ENCODE results near the gene EMID1.

Gene EMID1

DNA sequence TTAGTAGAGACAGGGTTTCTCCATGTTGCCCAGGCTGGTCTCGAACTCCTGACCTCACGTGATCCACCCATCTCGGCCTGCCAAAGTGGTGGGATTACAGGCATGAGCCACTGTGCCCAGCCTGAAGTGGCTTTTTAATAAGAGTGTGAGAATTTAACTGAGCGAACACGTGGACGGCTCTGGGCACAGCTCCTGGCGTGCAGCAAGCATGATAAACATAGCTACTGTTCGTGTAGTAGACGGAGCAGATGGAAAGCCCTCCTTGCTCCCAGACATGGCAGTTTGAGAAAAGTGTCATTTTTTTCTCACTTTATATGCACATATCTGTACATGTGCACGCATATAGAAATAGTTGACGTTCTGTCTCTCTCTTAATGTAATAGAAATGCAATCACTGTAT is 7.0 kb downstream of the EMID1 start:
- no peak for TF ChIP-seq CTBP1 (IDR thresholded peaks at IDR 0.05; ENCODE audit: borderline replicate concordance)
- TF ChIP-seq FOXA1 (IDR thresholded peaks at IDR 0.05), result no peak
- no peak for TF ChIP-seq ARNT (IDR thresholded peaks at IDR 0.05)
- TF ChIP-seq L3MBTL2 (conservative IDR thresholded peaks at IDR 0.05), result no peak
- no peak for TF ChIP-seq FOXK2 (IDR thresholded peaks at IDR 0.05)
- no peak for TF ChIP-seq NFRKB (IDR thresholded peaks at IDR 0.05)
- TF ChIP-seq SUZ12 (IDR thresholded peaks at IDR 0.05), result no peak
- TF ChIP-seq HDGF (IDR thresholded peaks at IDR 0.05; ENCODE audit: borderline replicate concordance), result no peak
- TF ChIP-seq ZNF384 (IDR thresholded peaks at IDR 0.05), result no peak
- no peak for TF ChIP-seq ELF4 (IDR thresholded peaks at IDR 0.05)
- TF ChIP-seq FOXM1 (IDR thresholded peaks at IDR 0.05; ENCODE audit: borderline replicate concordance), result no peak
- no peak for TF ChIP-seq LEF1 (IDR thresholded peaks at IDR 0.05; ENCODE audit: borderline replicate concordance)
- TF ChIP-seq SP1 (IDR thresholded peaks at IDR 0.05), result no peak
- TF ChIP-seq BHLHE40 (IDR thresholded peaks at IDR 0.05; ENCODE audit: borderline replicate concordance), result no peak
- TF ChIP-seq, protein P1, sequence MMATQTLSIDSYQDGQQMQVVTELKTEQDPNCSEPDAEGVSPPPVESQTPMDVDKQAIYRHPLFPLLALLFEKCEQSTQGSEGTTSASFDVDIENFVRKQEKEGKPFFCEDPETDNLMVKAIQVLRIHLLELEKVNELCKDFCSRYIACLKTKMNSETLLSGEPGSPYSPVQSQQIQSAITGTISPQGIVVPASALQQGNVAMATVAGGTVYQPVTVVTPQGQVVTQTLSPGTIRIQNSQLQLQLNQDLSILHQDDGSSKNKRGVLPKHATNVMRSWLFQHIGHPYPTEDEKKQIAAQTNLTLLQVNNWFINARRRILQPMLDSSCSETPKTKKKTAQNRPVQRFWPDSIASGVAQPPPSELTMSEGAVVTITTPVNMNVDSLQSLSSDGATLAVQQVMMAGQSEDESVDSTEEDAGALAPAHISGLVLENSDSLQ (IDR thresholded peaks at IDR 0.05), result no peak
- no peak for TF ChIP-seq TARDBP (IDR thresholded peaks at IDR 0.05)
- no peak for DNase-seq (ENCODE audit: extremely low spot score)
- CTCF ChIA-PET, result interaction anchor here (1.1 kb wide), 1 partner anchor 10 kb away, joined by 4 read pairs; no protein-coding TSS in a partner anchor
- POLR2A ChIA-PET, result no interaction called here

DNA sequence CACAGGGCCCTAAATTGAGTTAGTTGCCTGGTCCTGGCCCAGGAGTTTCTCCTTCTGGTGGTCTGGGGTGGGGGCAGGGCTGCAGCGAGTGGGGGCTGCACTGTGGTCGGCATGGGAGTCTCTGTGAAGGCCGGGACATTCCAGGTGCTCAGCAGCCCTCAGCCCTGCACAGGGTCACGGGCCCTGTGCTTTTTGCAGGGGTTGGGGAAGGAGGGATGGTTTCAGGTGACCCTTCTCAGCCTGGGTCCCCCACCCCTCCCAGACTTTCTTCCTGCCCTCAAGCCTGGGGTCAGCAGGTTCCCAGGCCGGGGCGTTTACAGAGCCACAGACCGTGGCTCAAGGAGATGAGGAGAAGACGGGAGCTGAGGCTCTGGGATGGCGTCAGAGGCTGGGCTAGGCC is 7.8 kb downstream of the EMID1 start:
- POLR2A ChIA-PET, result no interaction called here
- TF ChIP-seq FOXA1 (IDR thresholded peaks at IDR 0.05), result no peak
- TF ChIP-seq ARNT (IDR thresholded peaks at IDR 0.05), result no peak
- TF ChIP-seq ZNF384 (IDR thresholded peaks at IDR 0.05), result no peak
- TF ChIP-seq CTBP1 (IDR thresholded peaks at IDR 0.05; ENCODE audit: borderline replicate concordance), result no peak
- TF ChIP-seq TARDBP (IDR thresholded peaks at IDR 0.05), result no peak
- TF ChIP-seq SUZ12 (IDR thresholded peaks at IDR 0.05), result no peak
- TF ChIP-seq FOXM1 (IDR thresholded peaks at IDR 0.05; ENCODE audit: borderline replicate concordance), result no peak
- no peak for TF ChIP-seq HDGF (IDR thresholded peaks at IDR 0.05; ENCODE audit: borderline replicate concordance)
- TF ChIP-seq FOXK2 (IDR thresholded peaks at IDR 0.05), result no peak
- TF ChIP-seq BHLHE40 (IDR thresholded peaks at IDR 0.05; ENCODE audit: borderline replicate concordance), result no peak
- no peak for TF ChIP-seq LEF1 (IDR thresholded peaks at IDR 0.05; ENCODE audit: borderline replicate concordance)
- no peak for DNase-seq (ENCODE audit: extremely low spot score)
- CTCF ChIA-PET, result no interaction called here

DNA sequence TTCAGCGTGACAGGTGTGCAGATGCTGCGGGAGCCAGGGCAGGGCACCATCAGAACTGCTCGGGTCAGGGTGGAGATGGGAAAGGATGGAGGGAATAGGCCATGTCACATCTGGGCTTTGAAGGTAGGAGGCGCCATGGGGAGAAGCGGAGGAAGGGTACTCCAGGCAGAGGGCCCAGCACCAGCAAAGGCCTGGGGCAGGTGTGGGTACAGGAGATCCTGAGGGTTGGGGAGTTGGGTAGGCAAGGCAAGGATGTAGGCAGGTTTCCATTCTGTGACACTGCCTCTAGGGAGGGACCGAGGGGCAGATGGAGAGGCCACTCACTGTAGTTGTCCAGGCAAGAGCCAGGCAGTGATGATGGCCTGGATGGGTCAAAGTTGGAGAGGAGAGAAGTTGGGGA is 8.5 kb downstream of the EMID1 start:
- CTCF ChIA-PET, result interaction anchor here (0.6 kb wide), 1 partner anchor 25 kb away, joined by 4 read pairs; no protein-coding TSS in a partner anchor
- TF ChIP-seq ZNF384 (IDR thresholded peaks at IDR 0.05) (no peak), SP1 (IDR thresholded peaks at IDR 0.05) (no peak), FOXK2 (IDR thresholded peaks at IDR 0.05) (no peak), ARNT (IDR thresholded peaks at IDR 0.05) (no peak), TARDBP (IDR thresholded peaks at IDR 0.05) (no peak), FOXM1 (IDR thresholded peaks at IDR 0.05; ENCODE audit: borderline replicate concordance) (no peak), HDGF (IDR thresholded peaks at IDR 0.05; ENCODE audit: borderline replicate concordance) (no peak), SUZ12 (IDR thresholded peaks at IDR 0.05) (no peak), FOXA1 (IDR thresholded peaks at IDR 0.05) (no peak), NFRKB (IDR thresholded peaks at IDR 0.05) (no peak), CTBP1 (IDR thresholded peaks at IDR 0.05; ENCODE audit: borderline replicate concordance) (no peak), ELF4 (IDR thresholded peaks at IDR 0.05) (no peak), L3MBTL2 (conservative IDR thresholded peaks at IDR 0.05) (no peak), LEF1 (IDR thresholded peaks at IDR 0.05; ENCODE audit: borderline replicate concordance) (no peak), BHLHE40 (IDR thresholded peaks at IDR 0.05; ENCODE audit: borderline replicate concordance) (no peak)
- TF ChIP-seq, protein P1 (IDR thresholded peaks at IDR 0.05), result no peak
- POLR2A ChIA-PET, result interaction anchor here (1.0 kb wide), 1 partner anchor 8 kb away, joined by 4 read pairs; the partner anchor contains the start of gene EMID1

DNA sequence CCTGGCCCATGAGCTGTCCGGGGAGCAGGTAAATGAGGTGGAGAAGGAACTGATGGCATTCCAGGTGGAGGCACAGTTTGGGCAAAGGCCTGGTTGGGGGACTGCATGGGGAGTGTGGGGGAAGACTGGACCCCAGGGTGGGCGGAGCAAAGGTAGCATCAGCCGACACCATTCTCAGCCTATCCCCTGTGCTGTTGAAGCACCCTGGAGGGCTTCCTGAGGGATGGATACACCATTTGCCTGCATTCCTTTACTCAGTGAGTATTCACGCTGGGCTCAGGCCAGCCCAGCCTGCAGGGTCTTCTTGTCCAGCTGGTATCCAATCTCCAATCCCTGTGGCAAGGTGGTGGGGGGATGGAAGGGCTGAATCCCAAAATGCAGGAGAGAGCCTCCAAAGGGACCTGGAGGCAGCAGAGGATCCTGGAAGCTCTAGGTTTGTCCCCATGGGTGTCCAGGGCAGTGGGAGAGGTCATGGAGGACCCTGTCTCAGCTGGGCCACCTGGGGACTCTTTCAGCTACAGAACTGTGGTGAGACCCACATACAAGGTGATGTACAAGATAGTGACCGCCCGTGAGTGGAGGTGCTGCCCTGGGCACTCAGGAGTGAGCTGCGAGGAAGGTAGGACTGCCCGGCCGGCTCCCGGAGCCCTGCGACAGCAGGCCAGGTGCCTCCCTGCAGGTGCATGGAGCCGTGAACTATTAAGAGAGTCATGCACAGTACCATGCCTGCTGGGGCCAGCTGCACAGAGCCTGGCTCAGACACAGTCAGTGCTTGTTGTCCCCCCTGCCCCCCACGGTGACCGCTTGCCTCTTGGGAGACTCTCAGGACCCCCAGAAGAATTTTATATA is 9.5 kb downstream of the EMID1 start:
- CTCF ChIA-PET, result interaction anchor here (0.6 kb wide), 2 partner anchors 26 to 30 kb away, joined by 3 to 4 read pairs; no protein-coding TSS in a partner anchor
- POLR2A ChIA-PET, result interaction anchor here (1.0 kb wide), 1 partner anchor 9 kb away, joined by 4 read pairs; the partner anchor contains the start of gene EMID1
- DNase-seq (ENCODE audit: extremely low spot score), result no peak
- TF ChIP-seq ZNF384 (IDR thresholded peaks at IDR 0.05), result no peak
- no peak for TF ChIP-seq CTBP1 (IDR thresholded peaks at IDR 0.05; ENCODE audit: borderline replicate concordance)
- TF ChIP-seq ELF4 (IDR thresholded peaks at IDR 0.05), result no peak
- TF ChIP-seq, protein P1 (IDR thresholded peaks at IDR 0.05), result no peak
- TF ChIP-seq SUZ12 (IDR thresholded peaks at IDR 0.05), result no peak
- no peak for TF ChIP-seq FOXM1 (IDR thresholded peaks at IDR 0.05; ENCODE audit: borderline replicate concordance)
- TF ChIP-seq NFRKB (IDR thresholded peaks at IDR 0.05), result no peak
- TF ChIP-seq L3MBTL2 (conservative IDR thresholded peaks at IDR 0.05), result no peak
- TF ChIP-seq FOXK2 (IDR thresholded peaks at IDR 0.05), result no peak
- TF ChIP-seq LEF1 (IDR thresholded peaks at IDR 0.05; ENCODE audit: borderline replicate concordance), result no peak
- no peak for TF ChIP-seq FOXA1 (IDR thresholded peaks at IDR 0.05)
- no peak for TF ChIP-seq SP1 (IDR thresholded peaks at IDR 0.05)
- TF ChIP-seq HDGF (IDR thresholded peaks at IDR 0.05; ENCODE audit: borderline replicate concordance), result no peak
- no peak for TF ChIP-seq BHLHE40 (IDR thresholded peaks at IDR 0.05; ENCODE audit: borderline replicate concordance)
- TF ChIP-seq ARNT (IDR thresholded peaks at IDR 0.05), result no peak
- no peak for TF ChIP-seq TARDBP (IDR thresholded peaks at IDR 0.05)

More for the DNA sequence above, 8.5 kb downstream of the EMID1 start:
- DNase-seq (ENCODE audit: extremely low spot score), result no peak

Data from HEK293T (cell line).